Neural crest cell (in vitro differentiated cells): ENCODE measurements around the gene MYRF. TPM values are rescaled to one million over a fixed set of nuclear protein-coding genes. Genes with fewer than 3 reads are reported as not detected.

Source experiments
- DNase-seq: peaks from one replicate; pipeline ENCODE4 v3.0.0; 2021; ENCODE audit warnings: low read depth, mixed read lengths, low spot score
- H3K27ac Mint-ChIP-seq: one replicate; pipeline ENCODE4 v1.8.0; 2021; ENCODE audit warnings: mild to moderate bottlenecking, mixed read lengths; ENCODE audit not compliant: unreplicated experiment
- H3K27me3 Mint-ChIP-seq: 2 replicates; pipeline ENCODE4 v1.8.0; 2021; ENCODE audit warnings: low read depth, mild to moderate bottlenecking, mixed read lengths
- H3K36me3 Mint-ChIP-seq: 2 replicates; pipeline ENCODE4 v1.8.0; 2021; ENCODE audit warnings: low read depth, mild to moderate bottlenecking, mixed read lengths
- H3K4me1 Mint-ChIP-seq: 2 replicates; pipeline ENCODE4 v1.8.0; 2021; ENCODE audit warnings: mixed read lengths
- H3K4me3 Mint-ChIP-seq: one replicate; pipeline ENCODE4 v1.8.0; 2021; ENCODE audit warnings: mild to moderate bottlenecking, mixed read lengths
- H3K9me3 Mint-ChIP-seq: 2 replicates; pipeline ENCODE4 v1.8.0; 2021; ENCODE audit warnings: mixed read lengths
- CTCF ChIP-seq: fragments of 200-600 bp; sonication (generic); conservative IDR thresholded peaks from 2 replicates; pipeline ENCODE4 v1.5.0; 2021; ENCODE audit warnings: antibody characterized with exemption, mild to moderate bottlenecking
- total RNA-seq: library from RNA; stranded (reverse); gene quantifications from 2 replicates; pipeline ENCODE4 v1.2.1, GENCODE V29; 2021

Gene MYRF
- total RNA-seq, 1 donor from 2014 or later, result 3.5 TPM

GRCh38 chr11:61828629-61829407, 76.4 kb downstream of the MYRF start:
- TF ChIP-seq CTCF, result peak; percentile 65
- peak overlapping the region; percentile 89 for H3K4me3 Mint-ChIP-seq
- H3K36me3 Mint-ChIP-seq, result peaks cover 14% of the 10 kb centered on the region
- no peaks in the 10 kb centered on the region for H3K9me3 Mint-ChIP-seq
- peak; percentile 35 for DNase-seq
- H3K27ac Mint-ChIP-seq, result peak overlapping the region; percentile 99
- H3K27me3 Mint-ChIP-seq, result peaks cover 4% of the 10 kb centered on the region
- H3K4me1 Mint-ChIP-seq, result peaks cover 66% of the 10 kb centered on the region

- Mint-ChIP-seq H3K4me3 (peak overlapping the region; percentile 89), H3K9me3 (no peaks in the 10 kb centered on the region), H3K27me3 (peaks cover 4% of the 10 kb centered on the region), H3K4me1 (peaks cover 72% of the 10 kb centered on the region), H3K36me3 (peaks cover 13% of the 10 kb centered on the region), H3K27ac (peak overlapping the region; percentile 99)
- no peak for DNase-seq
- TF ChIP-seq CTCF, result no peak
Observed at GRCh38 chr11:61829806-61830205, 77.4 kb downstream of the MYRF start.

- Mint-ChIP-seq H3K4me3 (peak overlapping the region; percentile 89), H3K36me3 (peaks cover 13% of the 10 kb centered on the region), H3K9me3 (no peaks in the 10 kb centered on the region), H3K4me1 (peaks cover 78% of the 10 kb centered on the region), H3K27ac (peak overlapping the region; percentile 30), H3K27me3 (peaks cover 4% of the 10 kb centered on the region)
- no peak for DNase-seq
- TF ChIP-seq CTCF, result no peak
Observed at GRCh38 chr11:61830237-61831105, 78.0 kb downstream of the MYRF start.

- Mint-ChIP-seq H3K9me3 (no peaks in the 10 kb centered on the region), H3K27ac (no peak overlapping the region), H3K4me3 (peak overlapping the region; percentile 89), H3K36me3 (peaks cover 13% of the 10 kb centered on the region), H3K4me1 (peaks cover 72% of the 10 kb centered on the region), H3K27me3 (peaks cover 4% of the 10 kb centered on the region)
- no peak for DNase-seq
- no peak for TF ChIP-seq CTCF
Observed at GRCh38 chr11:61832207-61832606, 79.8 kb downstream of the MYRF start.

GRCh38 chr11:61832754-61833153, 80.3 kb downstream of the MYRF start:
- no peak for DNase-seq
- H3K9me3 Mint-ChIP-seq, result no peaks in the 10 kb centered on the region
- H3K4me3 Mint-ChIP-seq, result peak overlapping the region; percentile 89
- H3K36me3 Mint-ChIP-seq, result peaks cover 13% of the 10 kb centered on the region
- peaks cover 4% of the 10 kb centered on the region for H3K27me3 Mint-ChIP-seq
- no peak for TF ChIP-seq CTCF
- H3K4me1 Mint-ChIP-seq, result peaks cover 70% of the 10 kb centered on the region
- H3K27ac Mint-ChIP-seq, result peak overlapping the region; percentile 91
